T-helper 1 cell (primary cell): Measurements from ENCODE around the gene NTSR1.

Source experiments
- DNase-seq, 5 donors: peaks; one replicate each; pipeline ENCODE4 v3.0.0-alpha.2; 2012 to 2020

Gene NTSR1

GRCh38 chr20:62694868-62695267 is 13.8 kb upstream of the NTSR1 start:
- no peak for DNase-seq

DNA sequence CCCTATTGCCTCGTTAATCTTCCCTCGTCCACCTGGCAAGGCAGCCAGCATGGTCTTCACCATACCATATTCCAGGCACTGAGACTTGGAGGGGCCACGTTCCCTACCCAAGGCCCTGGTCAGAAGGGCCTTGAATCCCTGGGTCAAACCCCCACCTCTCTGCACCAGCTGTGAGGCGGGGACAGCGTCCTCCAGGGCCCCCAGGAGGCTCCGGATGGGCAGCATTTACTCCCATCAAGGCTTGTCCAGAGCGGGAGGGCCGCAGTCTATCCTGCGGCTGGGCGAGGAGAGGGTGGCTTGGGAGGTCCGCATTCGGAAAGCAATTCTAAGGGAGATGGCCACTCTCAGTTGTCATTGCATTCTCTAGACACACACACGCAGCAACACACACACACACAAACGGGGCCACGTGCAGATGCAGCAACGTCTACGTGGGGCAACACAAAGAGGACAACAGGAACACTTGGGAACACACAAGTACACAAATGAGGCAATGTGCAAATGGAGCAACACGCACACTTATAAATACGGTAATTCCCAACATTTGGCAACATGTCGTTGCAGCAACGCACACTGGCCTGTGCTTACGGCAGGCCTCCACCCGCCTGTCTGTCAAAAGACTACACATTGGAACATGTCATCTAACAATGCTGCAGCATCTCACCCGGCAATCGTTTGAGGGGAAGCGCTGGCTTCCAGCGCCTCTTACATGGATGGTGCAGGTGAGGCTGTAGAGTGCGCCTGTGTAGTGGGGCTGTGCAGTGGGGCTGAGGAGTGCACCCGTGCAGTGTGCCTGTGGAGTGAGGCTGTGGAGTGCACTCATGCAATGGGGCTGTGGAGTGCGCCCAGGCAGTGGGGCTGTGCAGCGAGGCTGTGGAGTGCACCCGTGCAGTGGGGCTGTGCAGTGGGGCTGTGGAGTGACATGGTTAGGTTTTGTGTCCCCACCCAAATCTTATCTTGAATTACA is 12.9 kb upstream of the NTSR1 start:
- no peak for DNase-seq

DNA sequence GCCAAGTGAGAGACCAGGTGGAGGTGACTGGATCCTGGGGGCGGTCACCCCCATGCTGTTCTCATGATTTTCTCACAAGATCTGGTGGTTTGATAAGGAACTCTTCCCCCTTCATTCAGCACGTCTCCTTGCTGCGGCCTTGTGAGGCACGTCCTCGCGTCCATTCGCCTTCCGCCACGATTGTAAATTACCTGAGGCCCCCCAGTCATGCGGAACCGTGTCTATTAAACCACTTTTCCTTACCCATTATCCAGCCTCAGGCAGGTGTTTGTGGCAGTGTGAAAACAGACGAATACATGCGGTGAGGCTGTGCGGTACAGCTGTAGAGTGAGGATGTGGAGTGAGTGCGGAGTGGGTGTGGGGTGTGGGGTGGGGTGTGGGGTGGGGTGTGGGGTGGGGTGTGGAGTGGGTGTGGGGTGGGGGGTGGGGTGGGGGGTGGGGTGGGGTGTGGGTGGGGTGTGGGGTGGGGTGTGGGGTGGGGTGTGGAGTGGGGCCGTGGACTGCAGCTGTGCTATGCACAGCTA is 12.1 kb upstream of the NTSR1 start:
- DNase-seq, result no peak

GRCh38 chr20:62696989-62697388 is 11.6 kb upstream of the NTSR1 start:
- DNase-seq, result no peak

GRCh38 chr20:62697468-62697912 is 11.1 kb upstream of the NTSR1 start:
- DNase-seq, result no peak

GRCh38 chr20:62698231-62698630 is 10.4 kb upstream of the NTSR1 start:
- no peak for DNase-seq

GRCh38 chr20:62699296-62699695 is 9.3 kb upstream of the NTSR1 start:
- no peak for DNase-seq

GRCh38 chr20:62699741-62700140 is 8.9 kb upstream of the NTSR1 start:
- DNase-seq, result no peak

GRCh38 chr20:62700261-62700930 is 8.2 kb upstream of the NTSR1 start:
- no peak for DNase-seq

- no peak for DNase-seq
Observed at GRCh38 chr20:62701161-62702012, 7.2 kb upstream of the NTSR1 start.

- no peak for DNase-seq
Observed at GRCh38 chr20:62702013-62702300, 6.7 kb upstream of the NTSR1 start.

GRCh38 chr20:62702895-62703852 is 5.5 kb upstream of the NTSR1 start:
- DNase-seq, result peak in 1 of 5 donors; percentile 47

DNA sequence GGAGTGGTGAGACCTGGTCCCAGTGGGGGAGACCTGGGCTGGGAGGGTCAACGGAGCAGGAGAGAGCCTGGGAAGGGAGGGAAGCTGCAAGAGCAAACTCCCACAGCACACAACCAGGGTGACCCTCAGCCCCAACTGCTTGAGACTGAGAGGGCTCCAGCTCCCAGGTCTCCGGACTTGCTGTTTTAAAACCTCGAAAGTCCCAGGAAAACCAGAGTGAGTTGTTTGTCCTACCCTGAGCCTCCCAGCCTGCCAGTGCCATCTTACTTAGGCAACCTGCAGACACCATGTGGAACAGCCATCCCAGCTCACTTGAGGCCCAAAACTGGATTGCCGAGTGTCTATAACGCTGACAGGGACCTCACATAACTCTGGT is 4.8 kb upstream of the NTSR1 start:
- DNase-seq, result no peak

DNA sequence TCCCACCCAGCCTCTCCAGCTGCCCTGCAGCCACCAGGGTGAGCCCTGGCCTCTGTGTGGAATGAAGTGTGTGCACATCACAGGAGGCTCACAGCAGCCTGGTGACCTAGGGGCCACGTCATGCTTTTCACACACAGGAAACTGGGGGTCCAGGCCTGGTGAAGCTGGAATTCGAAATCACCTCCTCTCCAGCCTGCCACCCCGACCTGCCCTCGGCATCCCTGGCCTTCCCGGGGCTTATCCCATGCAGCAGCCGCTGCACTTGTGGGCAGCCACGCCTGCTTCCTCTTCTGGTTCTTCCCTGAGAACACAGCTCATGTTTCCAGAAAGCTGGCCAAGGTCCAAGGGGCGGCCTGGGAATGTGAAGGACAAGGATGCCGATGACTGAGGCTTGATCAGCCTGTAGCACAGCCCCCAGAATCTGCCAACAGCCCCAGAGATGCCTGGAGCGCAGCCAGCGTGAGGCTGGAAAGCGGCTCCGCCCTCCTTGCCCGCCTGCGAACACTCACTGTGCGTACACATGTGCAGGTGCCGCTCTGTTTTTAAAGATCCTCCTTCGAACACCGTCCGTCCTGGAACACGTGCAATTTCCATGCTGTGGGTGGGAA is 4.2 kb upstream of the NTSR1 start:
- DNase-seq, result no peak

DNA sequence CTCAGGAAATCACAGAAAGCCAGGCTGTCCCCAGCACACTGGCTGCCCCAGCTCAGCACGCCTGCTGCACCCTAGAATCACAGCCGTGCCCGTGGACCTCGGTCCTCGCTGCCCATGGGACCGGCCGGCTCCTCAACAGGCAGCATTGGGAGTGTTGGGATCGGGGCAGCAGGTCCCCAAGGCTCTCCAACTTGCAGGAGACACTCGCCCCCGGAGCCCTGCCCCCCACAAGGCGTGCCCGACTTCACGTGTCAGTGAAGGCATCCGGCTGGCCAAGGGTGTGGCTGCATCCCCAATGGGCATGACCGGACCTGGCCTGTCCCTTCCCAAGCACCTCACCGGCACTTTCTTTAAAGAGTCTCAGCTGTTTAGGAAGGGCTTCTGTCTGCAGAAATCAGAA is 3.0 kb upstream of the NTSR1 start:
- no peak for DNase-seq

- no peak for DNase-seq
Observed at GRCh38 chr20:62706344-62706743, 2.3 kb upstream of the NTSR1 start.

DNA sequence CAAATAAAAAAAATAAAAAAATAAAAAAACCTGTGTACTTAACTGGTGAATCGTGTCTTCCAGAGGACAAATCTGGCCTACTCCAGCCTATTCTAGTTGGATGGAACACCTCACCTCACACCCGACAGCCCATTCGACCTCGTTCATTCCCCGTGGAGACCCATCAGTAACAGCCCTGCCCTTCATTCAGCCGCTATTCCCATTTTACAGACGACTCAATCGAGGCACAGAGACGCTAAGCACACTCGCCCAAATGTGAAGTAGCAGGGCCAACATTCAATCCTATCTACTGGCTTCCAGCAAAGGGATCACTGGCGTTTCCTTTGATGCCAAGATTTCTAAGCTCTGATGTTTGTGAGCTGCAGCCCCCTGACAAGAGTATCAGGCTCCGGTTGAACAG is 1.8 kb upstream of the NTSR1 start:
- no peak for DNase-seq

GRCh38 chr20:62707276-62707920 is 1.2 kb upstream of the NTSR1 start:
- DNase-seq, result no peak

DNA sequence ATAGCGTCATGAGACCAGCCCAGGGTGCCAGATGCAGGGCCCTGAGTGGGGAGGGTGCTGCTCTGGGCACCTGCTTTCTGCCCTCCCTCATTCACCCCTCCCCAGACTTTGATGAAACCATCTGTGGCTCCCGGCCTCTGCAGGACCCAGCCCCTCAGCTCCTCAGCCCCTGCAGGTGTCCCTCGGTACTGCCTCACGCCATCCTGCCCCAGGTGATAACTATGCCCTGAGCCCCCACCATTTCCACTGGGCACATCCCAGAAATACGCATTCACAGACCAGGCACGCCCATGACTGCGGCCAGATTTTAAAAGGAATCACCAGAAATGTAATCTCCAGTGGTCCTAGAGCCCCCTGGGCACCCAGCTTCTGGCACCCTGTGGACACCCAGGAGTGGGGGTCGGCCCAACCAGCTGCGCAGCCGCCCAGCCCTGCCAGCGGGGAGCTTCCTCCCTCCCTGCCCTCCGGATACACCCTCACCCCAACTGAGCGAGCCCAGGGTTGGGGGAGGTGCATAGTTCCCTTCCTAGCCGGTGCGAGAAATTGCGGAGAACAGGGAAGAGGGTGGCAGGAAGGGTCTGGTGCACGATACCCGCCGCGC is 615 bp upstream of the NTSR1 start:
- DNase-seq, result peak in 1 of 5 donors; percentile 6

DNA sequence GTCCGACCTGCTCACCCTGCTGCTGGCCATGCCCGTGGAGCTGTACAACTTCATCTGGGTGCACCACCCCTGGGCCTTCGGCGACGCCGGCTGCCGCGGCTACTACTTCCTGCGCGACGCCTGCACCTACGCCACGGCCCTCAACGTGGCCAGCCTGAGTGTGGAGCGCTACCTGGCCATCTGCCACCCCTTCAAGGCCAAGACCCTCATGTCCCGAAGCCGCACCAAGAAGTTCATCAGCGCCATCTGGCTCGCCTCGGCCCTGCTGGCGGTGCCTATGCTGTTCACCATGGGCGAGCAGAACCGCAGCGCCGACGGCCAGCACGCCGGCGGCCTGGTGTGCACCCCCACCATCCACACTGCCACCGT is 885 bp downstream of the NTSR1 start:
- no peak for DNase-seq
